ENCODE measurements around the gene TSPYL2. TPM values are rescaled to one million over a fixed set of nuclear protein-coding genes. Genes with fewer than 3 reads are reported as not detected.

The TSPYL2 gene
- total RNA-seq, 3 donors from 2014 or later (not counting 1 experiment from before 2014, with no cell fraction given): 103 to 318 (median 139) TPM

DNA sequence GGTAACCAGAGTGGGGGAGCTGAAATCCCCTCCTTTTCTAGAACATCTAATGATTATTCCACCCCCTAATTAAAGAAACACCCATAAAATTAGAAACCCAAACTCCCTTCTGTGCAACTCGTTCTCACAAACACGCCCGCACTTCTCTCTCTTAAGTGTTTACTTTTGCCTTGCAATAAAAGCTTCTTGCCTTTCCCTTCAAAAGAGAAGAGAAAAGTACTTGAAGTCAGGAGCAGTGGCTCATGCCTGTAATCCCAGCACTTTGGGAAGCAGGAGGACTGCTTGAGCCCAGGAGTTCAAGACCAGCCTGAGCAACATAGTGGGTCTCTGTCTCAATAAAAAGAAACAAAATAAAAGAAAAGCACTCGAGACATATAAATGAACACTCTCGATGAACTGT lies 37.2 kb upstream of the TSPYL2 start:
- no peaks in the 10 kb centered on the region for H3K27me3 ChIP-seq (ENCODE audit: control insufficient read depth, insufficient read depth, low read length)
- no peak overlapping the region for H3K27ac ChIP-seq (ENCODE audit: low read length)
- intact Hi-C loops (cut with micrococcal nuclease): no loop called here
- no peaks in the 10 kb centered on the region for H3K36me3 Mint-ChIP-seq
- DNase-seq (no peak), ATAC-seq (no peak)
- H3K9me3 Mint-ChIP-seq: no peaks in the 10 kb centered on the region
- H3K4me3 Mint-ChIP-seq: no peak overlapping the region
- 91% methylated on average over 5 of the region's 5 CpGs for WGBS (ENCODE audit: insufficient coverage)
- H3K27me3 Mint-ChIP-seq (ENCODE audit: low read depth in 2 of 2): peaks cover 13 to 19% of the 10 kb centered on the region in 2 donors
- no peak overlapping the region for H3K4me3 ChIP-seq (ENCODE audit: low read length)
- H3K4me1 ChIP-seq (ENCODE audit: control insufficient read depth, insufficient read depth, low read length): no peaks in the 10 kb centered on the region
- H3K27ac Mint-ChIP-seq: no peak overlapping the region
- no peaks in the 10 kb centered on the region for H3K4me1 Mint-ChIP-seq
- TF ChIP-seq CTCF (IDR thresholded peaks at IDR 0.05): no peak
- H3K36me3 ChIP-seq (ENCODE audit: control insufficient read depth, insufficient read depth, low read length): no peaks in the 10 kb centered on the region
- H3K9me3 ChIP-seq (ENCODE audit: control insufficient read depth, insufficient read depth, low read length): no peaks in the 10 kb centered on the region

GRCh38 chrX:53047228-53047627 lies 34.9 kb upstream of the TSPYL2 start:
- peaks cover 8 to 16% of the 10 kb centered on the region in 2 donors for H3K27me3 Mint-ChIP-seq (ENCODE audit: low read depth in 2 of 2)
- H3K4me3 ChIP-seq (ENCODE audit: low read length): no peak overlapping the region
- no peaks in the 10 kb centered on the region for H3K27me3 ChIP-seq (ENCODE audit: control insufficient read depth, insufficient read depth, low read length)
- no peaks in the 10 kb centered on the region for H3K9me3 ChIP-seq (ENCODE audit: control insufficient read depth, insufficient read depth, low read length)
- H3K27ac Mint-ChIP-seq: no peak overlapping the region
- no peaks in the 10 kb centered on the region for H3K36me3 Mint-ChIP-seq
- no peaks in the 10 kb centered on the region for H3K4me1 Mint-ChIP-seq
- no peak overlapping the region for H3K27ac ChIP-seq (ENCODE audit: low read length)
- no peak for TF ChIP-seq CTCF (IDR thresholded peaks at IDR 0.05)
- H3K36me3 ChIP-seq (ENCODE audit: control insufficient read depth, insufficient read depth, low read length): no peaks in the 10 kb centered on the region
- DNase-seq: no peak
- H3K4me1 ChIP-seq (ENCODE audit: control insufficient read depth, insufficient read depth, low read length): no peaks in the 10 kb centered on the region
- no peak overlapping the region for H3K4me3 Mint-ChIP-seq
- no peaks in the 10 kb centered on the region for H3K9me3 Mint-ChIP-seq
- 97% methylated on average over 4 of the region's 6 CpGs for WGBS (ENCODE audit: insufficient coverage)
- intact Hi-C loops (cut with micrococcal nuclease): no loop called here
- no peak for ATAC-seq

- no peak within 1 kb of the TSS for H3K27ac ChIP-seq (ENCODE audit: low read length)
- no peak for DNase-seq
- no peak within 1 kb of the TSS for H3K4me3 Mint-ChIP-seq
- intact Hi-C loops (cut with micrococcal nuclease): no loop called here
- H3K9me3 Mint-ChIP-seq: no peaks in the 10 kb centered on the region
- no peak within 1 kb of the TSS for H3K4me3 ChIP-seq (ENCODE audit: low read length)
- WGBS (ENCODE audit: insufficient coverage): 17% methylated on average over 20 of the region's 38 CpGs
- H3K9me3 ChIP-seq (ENCODE audit: control insufficient read depth, insufficient read depth, low read length): no peaks in the 10 kb centered on the region
- H3K27me3 Mint-ChIP-seq (ENCODE audit: low read depth in 2 of 2): peaks cover 8 to 13% of the 10 kb centered on the region in 2 donors
- no peak within 1 kb of the TSS for H3K27ac Mint-ChIP-seq
- H3K4me1 Mint-ChIP-seq: no peaks in the 10 kb centered on the region
- H3K36me3 Mint-ChIP-seq: no peaks in the 10 kb centered on the region
- no peaks in the 10 kb centered on the region for H3K36me3 ChIP-seq (ENCODE audit: control insufficient read depth, insufficient read depth, low read length)
- ATAC-seq: no peak
- H3K27me3 ChIP-seq (ENCODE audit: control insufficient read depth, insufficient read depth, low read length): no peaks in the 10 kb centered on the region
- H3K4me1 ChIP-seq (ENCODE audit: control insufficient read depth, insufficient read depth, low read length): no peaks in the 10 kb centered on the region
- no peak for TF ChIP-seq CTCF (IDR thresholded peaks at IDR 0.05)
Measured at GRCh38 chrX:53048169-53049126, 33.7 kb upstream of the TSPYL2 start, which contains the start of gene GPR173. Gene GPR173, plus strand, starts transcription at chrX:53048789. Its CDS starts 27,833 bp downstream, at chrX:53076622.
